DOHH2 (cell line): ENCODE data around the gene SMCHD1.

ENCODE experiments used
- EZH2phosphoT487 ChIP-seq: fragments of 200-600 bp; sonication (generic); IDR thresholded peaks from 2 replicates; pipeline ENCODE4 v1.6.1; 2017; ENCODE audit warnings: borderline replicate concordance, mild to moderate bottlenecking, antibody characterized with exemption, low read length, moderate library complexity, mixed read lengths
- TF ChIP-seq, protein P1 (sequence below): fragments of 200-600 bp; sonication (generic); IDR thresholded peaks from one replicate; pipeline ENCODE4 v1.5.1; 2014; ENCODE audit warnings: antibody characterized with exemption, mild to moderate bottlenecking, low read depth, low read length; ENCODE audit not compliant: poor library complexity, severe bottlenecking

- TF ChIP-seq, protein P1, sequence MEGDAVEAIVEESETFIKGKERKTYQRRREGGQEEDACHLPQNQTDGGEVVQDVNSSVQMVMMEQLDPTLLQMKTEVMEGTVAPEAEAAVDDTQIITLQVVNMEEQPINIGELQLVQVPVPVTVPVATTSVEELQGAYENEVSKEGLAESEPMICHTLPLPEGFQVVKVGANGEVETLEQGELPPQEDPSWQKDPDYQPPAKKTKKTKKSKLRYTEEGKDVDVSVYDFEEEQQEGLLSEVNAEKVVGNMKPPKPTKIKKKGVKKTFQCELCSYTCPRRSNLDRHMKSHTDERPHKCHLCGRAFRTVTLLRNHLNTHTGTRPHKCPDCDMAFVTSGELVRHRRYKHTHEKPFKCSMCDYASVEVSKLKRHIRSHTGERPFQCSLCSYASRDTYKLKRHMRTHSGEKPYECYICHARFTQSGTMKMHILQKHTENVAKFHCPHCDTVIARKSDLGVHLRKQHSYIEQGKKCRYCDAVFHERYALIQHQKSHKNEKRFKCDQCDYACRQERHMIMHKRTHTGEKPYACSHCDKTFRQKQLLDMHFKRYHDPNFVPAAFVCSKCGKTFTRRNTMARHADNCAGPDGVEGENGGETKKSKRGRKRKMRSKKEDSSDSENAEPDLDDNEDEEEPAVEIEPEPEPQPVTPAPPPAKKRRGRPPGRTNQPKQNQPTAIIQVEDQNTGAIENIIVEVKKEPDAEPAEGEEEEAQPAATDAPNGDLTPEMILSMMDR = no peak
- TF ChIP-seq EZH2phosphoT487 = no peak
These were observed 11.0 kb upstream of the SMCHD1 start for GRCh38 chr18:2644535-2644934.
